Measurements from ENCODE around the gene THAP10. TPM values are rescaled to one million over a fixed set of nuclear protein-coding genes. Genes with fewer than 3 reads are reported as not detected.

THAP10 gene
- polyA plus RNA-seq, 1 of the 3 experiments (the other 2 are of a cell fraction): 3.2 TPM

DNA sequence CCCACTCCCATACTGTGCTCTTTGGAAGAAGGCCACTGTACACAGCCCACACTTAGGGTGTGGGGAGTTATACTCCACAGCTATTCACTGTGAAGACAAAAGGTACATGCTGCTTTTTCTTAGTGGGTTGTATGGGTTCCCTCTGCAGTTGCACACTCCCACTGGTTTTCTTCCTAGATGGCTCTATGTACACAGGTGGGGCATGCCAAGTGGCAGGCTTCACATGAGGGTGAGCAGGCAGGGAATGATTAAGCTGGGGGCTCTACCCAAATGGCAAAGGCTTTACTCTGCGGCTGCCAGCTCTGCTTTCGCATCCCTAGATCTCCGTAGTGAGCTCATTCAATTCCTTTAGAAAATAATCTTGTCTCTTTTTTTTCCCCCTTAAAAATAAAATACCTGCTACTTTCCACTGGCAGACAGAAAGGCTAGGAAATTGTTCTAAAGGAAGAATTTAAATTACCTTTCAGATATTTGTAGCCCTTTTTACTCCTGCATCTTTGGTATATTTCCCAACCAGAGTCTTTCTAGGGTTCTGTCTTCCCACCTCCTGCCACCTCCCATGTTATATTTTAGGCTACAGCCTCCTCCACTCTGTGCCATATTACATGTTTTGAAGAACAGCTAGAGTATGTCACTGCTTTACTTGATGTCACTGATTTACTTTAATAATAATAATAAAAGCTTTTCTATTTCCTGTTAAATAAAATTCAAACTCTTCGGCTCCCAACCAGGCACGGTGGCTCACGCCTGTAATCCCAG lies 46.5 kb downstream of the THAP10 start:
- POLR2A ChIA-PET: no interaction called here
- 95% methylated on average over 6 of the region's 6 CpGs for WGBS (ENCODE audit: low lambda C conversion rate)
- H3K9ac ChIP-seq: no peak overlapping the region
- TF ChIP-seq, protein P1, sequence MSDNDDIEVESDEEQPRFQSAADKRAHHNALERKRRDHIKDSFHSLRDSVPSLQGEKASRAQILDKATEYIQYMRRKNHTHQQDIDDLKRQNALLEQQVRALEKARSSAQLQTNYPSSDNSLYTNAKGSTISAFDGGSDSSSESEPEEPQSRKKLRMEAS (IDR thresholded peaks at IDR 0.05; ENCODE audit: low read depth): no peak
- TF ChIP-seq IRF3 (IDR thresholded peaks at IDR 0.05; ENCODE audit: low read depth, low read length) (no peak), POLR2AphosphoS5 (IDR thresholded peaks at IDR 0.05; ENCODE audit: low read depth, low read length) (no peak), MXI1 (IDR thresholded peaks at IDR 0.05; ENCODE audit: low read depth, low read length) (no peak), RCOR1 (IDR thresholded peaks at IDR 0.05; ENCODE audit: low read length) (no peak), RXRA (IDR thresholded peaks at IDR 0.05; ENCODE audit: borderline replicate concordance, low read depth) (no peak), USF1 (IDR thresholded peaks at IDR 0.05; ENCODE audit: borderline replicate concordance, low read depth) (no peak), FOXM1 (IDR thresholded peaks at IDR 0.05; ENCODE audit: low read depth) (no peak), MEF2A (IDR thresholded peaks at IDR 0.05; ENCODE audit: borderline replicate concordance, low read depth) (no peak), GATA2 (CRISPR knock-in tag; IDR thresholded peaks at IDR 0.05) (no peak)
- TF ChIP-seq, protein P2, sequence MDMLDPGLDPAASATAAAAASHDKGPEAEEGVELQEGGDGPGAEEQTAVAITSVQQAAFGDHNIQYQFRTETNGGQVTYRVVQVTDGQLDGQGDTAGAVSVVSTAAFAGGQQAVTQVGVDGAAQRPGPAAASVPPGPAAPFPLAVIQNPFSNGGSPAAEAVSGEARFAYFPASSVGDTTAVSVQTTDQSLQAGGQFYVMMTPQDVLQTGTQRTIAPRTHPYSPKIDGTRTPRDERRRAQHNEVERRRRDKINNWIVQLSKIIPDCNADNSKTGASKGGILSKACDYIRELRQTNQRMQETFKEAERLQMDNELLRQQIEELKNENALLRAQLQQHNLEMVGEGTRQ (IDR thresholded peaks at IDR 0.05; ENCODE audit: borderline replicate concordance, low read depth, low read length): no peak
- TF ChIP-seq, protein P3, sequence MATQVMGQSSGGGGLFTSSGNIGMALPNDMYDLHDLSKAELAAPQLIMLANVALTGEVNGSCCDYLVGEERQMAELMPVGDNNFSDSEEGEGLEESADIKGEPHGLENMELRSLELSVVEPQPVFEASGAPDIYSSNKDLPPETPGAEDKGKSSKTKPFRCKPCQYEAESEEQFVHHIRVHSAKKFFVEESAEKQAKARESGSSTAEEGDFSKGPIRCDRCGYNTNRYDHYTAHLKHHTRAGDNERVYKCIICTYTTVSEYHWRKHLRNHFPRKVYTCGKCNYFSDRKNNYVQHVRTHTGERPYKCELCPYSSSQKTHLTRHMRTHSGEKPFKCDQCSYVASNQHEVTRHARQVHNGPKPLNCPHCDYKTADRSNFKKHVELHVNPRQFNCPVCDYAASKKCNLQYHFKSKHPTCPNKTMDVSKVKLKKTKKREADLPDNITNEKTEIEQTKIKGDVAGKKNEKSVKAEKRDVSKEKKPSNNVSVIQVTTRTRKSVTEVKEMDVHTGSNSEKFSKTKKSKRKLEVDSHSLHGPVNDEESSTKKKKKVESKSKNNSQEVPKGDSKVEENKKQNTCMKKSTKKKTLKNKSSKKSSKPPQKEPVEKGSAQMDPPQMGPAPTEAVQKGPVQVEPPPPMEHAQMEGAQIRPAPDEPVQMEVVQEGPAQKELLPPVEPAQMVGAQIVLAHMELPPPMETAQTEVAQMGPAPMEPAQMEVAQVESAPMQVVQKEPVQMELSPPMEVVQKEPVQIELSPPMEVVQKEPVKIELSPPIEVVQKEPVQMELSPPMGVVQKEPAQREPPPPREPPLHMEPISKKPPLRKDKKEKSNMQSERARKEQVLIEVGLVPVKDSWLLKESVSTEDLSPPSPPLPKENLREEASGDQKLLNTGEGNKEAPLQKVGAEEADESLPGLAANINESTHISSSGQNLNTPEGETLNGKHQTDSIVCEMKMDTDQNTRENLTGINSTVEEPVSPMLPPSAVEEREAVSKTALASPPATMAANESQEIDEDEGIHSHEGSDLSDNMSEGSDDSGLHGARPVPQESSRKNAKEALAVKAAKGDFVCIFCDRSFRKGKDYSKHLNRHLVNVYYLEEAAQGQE (IDR thresholded peaks at IDR 0.05; ENCODE audit: low read depth, low read length): no peak
- H3K27me3 ChIP-seq (ENCODE audit: insufficient read depth): no peaks in the 10 kb centered on the region
- H3K4me2 ChIP-seq: no peak overlapping the region
- H3K36me3 ChIP-seq (replicated peaks in 1 of 2; ENCODE audit: control insufficient read depth in 1 of 2, insufficient read depth in 2 of 2, low read length in 1 of 2): peaks cover 12 to 41% of the 10 kb centered on the region in 2 experiments
- H3K9me3 ChIP-seq: no peaks in the 10 kb centered on the region
- CTCF ChIA-PET: interaction anchor here (0.6 to 1.6 kb wide), 4 partner anchors 8 to 1375 kb away, joined by 3 to 5 read pairs (median 4); partner anchors contain the start of gene LARP6
- peaks cover 93% of the 10 kb centered on the region for H3K79me2 ChIP-seq (ENCODE audit: insufficient read depth)
- no peak overlapping the region for H3K27ac ChIP-seq (ENCODE audit: low read depth in 2 of 2, low read length in 1 of 2)
- no peak for DNase-seq
- H3F3A ChIP-seq (replicated peaks; ENCODE audit: insufficient read depth): peaks cover 9% of the 10 kb centered on the region
- no peaks in the 10 kb centered on the region for H3K4me1 ChIP-seq (ENCODE audit: control insufficient read depth in 1 of 2, insufficient read depth in 2 of 2, low read depth in 1 of 2, low read length in 1 of 2)
- no peak overlapping the region for H3K4me3 ChIP-seq (ENCODE audit: low read depth in 2 of 2, low read length in 1 of 2)
- H4K20me1 ChIP-seq (ENCODE audit: insufficient read depth): peaks cover 6% of the 10 kb centered on the region; the same call in 1 of the 2 replicates
- H2AFZ ChIP-seq (ENCODE audit: low read depth): no peak overlapping the region
- H3K9me2 ChIP-seq: no peaks in the 10 kb centered on the region
